AG04449 (cell line): Measurements from ENCODE around the gene PAPOLB.
"Not testable (repeated sequence)": the region's sequence is repeated elsewhere in the genome, so short reads cannot be mapped to it uniquely, and the experiment has no call there.

Experiments used
- CTCF ChIA-PET: fragments of 350-600 bp; formaldehyde crosslinking; extraction: SDS; loops from one replicate; lab custom pipeline; 2021; ENCODE audit warnings: antibody characterized with exemption; lab: Yijun Ruan, JAX
- POLR2A ChIA-PET: fragments of 400-600, 350-600 bp; formaldehyde crosslinking; extraction: SDS; loops from one replicate; lab custom pipeline; 2020; ENCODE audit warnings: antibody characterized with exemption, inconsistent platforms; lab: Yijun Ruan, JAX
- DNase-seq: peaks from one replicate; pipeline ENCODE4 v3.0.0-alpha.2; 2010; ENCODE audit warnings: low read depth, low spot score
- H3K4me3 ChIP-seq: 2 replicates; pipeline ENCODE4 v1.5.1; 2011; ENCODE audit warnings: low read depth, mild to moderate bottlenecking, control low read depth, low read length
- CTCF ChIP-seq: IDR thresholded peaks from one replicate; pipeline ENCODE4 v1.5.1; 2011; ENCODE audit warnings: mild to moderate bottlenecking, moderate library complexity, low read length, control low read depth, inconsistent platforms; ENCODE audit not compliant: insufficient read depth; ENCODE audit errors: missing control alignments

Gene PAPOLB

GRCh38 chr7:4894482-4894881, 32.7 kb upstream of the PAPOLB start:
- H3K4me3 ChIP-seq, result no peak overlapping the region
- ChIA-PET CTCF (interaction anchor here (2.6 kb wide), 1 partner anchor 11 kb away, joined by 8 read pairs; the partner anchor contains the start of gene RADIL), POLR2A (no interaction called here)
- TF ChIP-seq CTCF, result no peak
- no peak for DNase-seq

DNA sequence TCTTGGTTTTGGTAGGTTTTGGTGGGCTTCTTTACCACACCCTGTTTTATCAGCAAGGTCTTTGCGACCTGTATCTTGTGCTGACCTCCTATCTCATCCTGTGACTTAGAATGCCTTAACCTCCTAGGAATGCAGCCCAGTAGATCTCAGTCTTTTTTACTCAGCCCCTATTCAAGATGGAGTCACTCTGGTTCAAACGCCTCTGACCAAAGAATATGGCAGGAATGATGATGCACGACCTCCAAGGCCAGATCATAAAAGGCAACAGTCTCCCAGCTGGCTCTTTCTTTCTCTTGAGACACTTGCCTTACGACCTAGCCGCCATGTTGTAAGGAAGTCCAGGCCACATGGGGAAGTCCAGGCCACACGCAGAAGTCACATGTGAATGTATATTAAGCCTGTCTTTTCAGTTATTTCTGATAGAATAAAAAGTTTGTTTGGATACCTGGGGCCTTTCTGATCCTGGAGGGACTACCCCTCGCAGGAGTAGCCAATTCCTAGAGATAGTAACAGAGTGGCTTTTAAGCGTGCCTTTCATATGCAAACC, 32.2 kb upstream of the PAPOLB start:
- POLR2A ChIA-PET, result no interaction called here
- CTCF ChIA-PET, result no interaction called here
- DNase-seq, result no peak
- H3K4me3 ChIP-seq, result no peak overlapping the region
- no peak for TF ChIP-seq CTCF

- DNase-seq, H3K4me3 ChIP-seq, POLR2A ChIA-PET: not testable (repeated sequence)
- CTCF ChIA-PET, result interaction anchor here (0.7 kb wide), 1 partner anchor 9 kb away, joined by 3 read pairs; the partner anchor contains the start of gene RADIL
These were observed 31.4 kb upstream of the PAPOLB start for GRCh38 chr7:4893188-4893587.

- H3K4me3 ChIP-seq, POLR2A ChIA-PET, DNase-seq: not testable (repeated sequence)
- CTCF ChIA-PET, result interaction anchor here (0.9 kb wide), 1 partner anchor 9 kb away, joined by 3 read pairs; no protein-coding TSS in a partner anchor
These were observed 29.7 kb upstream of the PAPOLB start for GRCh38 chr7:4891522-4891921.

DNA sequence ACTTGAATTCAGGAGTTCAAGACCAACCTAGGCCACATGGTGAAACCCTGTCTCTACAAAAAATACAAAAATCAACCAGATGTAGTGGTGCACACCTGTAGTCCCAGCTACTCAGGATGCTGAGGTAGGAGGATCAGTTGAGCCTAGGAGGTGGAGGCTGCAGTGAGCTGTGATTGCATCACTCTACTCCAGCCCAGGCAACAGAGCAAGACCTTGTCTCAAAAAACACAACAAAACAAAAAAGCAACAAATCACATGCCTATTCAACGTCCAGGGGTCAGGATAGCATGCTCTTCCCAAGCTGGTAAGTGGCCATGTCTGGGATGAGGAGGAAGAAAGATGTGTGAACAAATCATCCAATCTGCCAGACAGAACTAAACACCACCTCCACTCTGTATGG, 27.9 kb upstream of the PAPOLB start:
- H3K4me3 ChIP-seq, result no peak overlapping the region
- ChIA-PET POLR2A (no interaction called here), CTCF (no interaction called here)
- DNase-seq, result no peak
- no peak for TF ChIP-seq CTCF

DNA sequence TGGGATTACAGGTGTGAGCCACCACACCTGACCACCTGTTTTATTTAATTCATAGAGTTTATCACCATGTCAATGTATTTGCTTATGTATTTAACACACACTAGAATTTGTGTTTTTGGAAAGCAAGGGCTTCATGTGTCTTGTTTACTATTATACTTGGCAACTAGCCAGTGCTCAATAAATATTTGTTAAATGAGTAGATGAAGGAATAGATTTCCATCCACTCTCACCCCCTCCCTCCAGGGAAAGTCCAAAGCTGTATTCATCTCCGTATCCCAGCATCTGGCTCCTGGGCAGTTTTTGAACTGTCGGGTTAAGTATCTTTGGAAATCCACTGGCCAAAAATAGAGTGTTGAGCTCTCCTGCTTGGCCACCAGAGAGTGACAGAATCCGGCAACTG, 26.3 kb upstream of the PAPOLB start:
- no peak for TF ChIP-seq CTCF
- no peak for DNase-seq
- CTCF ChIA-PET, result no interaction called here
- POLR2A ChIA-PET, result no interaction called here
- H3K4me3 ChIP-seq, result no peak overlapping the region

- ChIA-PET CTCF (no interaction called here), POLR2A (no interaction called here)
- no peak for DNase-seq
- TF ChIP-seq CTCF, result no peak
- no peak overlapping the region for H3K4me3 ChIP-seq
These were observed 24.8 kb upstream of the PAPOLB start for GRCh38 chr7:4886671-4887070.
